DOHH2 (cell line): ENCODE data around the gene BEND3.
"Not testable (repeated sequence)": the region's sequence is repeated elsewhere in the genome, so short reads cannot be mapped to it uniquely, and the experiment has no call there.

Experiments
- H3F3A ChIP-seq: fragments of 200-600 bp; sonication (generic), shearing (Covaris generic); 2 replicates; pipeline ENCODE4 v1.6.0; 2016; ENCODE audit warnings: antibody characterized with exemption, mild to moderate bottlenecking; ENCODE audit not compliant: control insufficient read depth, insufficient read depth
- H3K27ac ChIP-seq: fragments of 200-600 bp; sonication (generic); 2 replicates; pipeline ENCODE4 v1.5.1; 2014; ENCODE audit warnings: low read depth, mild to moderate bottlenecking, low read length, moderate library complexity
- H3K27me3 ChIP-seq: fragments of 200-600 bp; sonication (generic); 2 replicates; pipeline ENCODE4 v1.6.1; 2014; ENCODE audit warnings: mild to moderate bottlenecking, low read length, mixed read lengths; ENCODE audit not compliant: control insufficient read depth
- H3K36me3 ChIP-seq: fragments of 200-600 bp; sonication (generic); 2 replicates; pipeline ENCODE4 v1.6.1; 2014; ENCODE audit warnings: mild to moderate bottlenecking, low read length, moderate library complexity, mixed read lengths; ENCODE audit not compliant: control insufficient read depth
- H3K4me1 ChIP-seq: fragments of 200-600 bp; sonication (generic); 2 replicates; pipeline ENCODE4 v1.6.1; 2014; ENCODE audit warnings: mild to moderate bottlenecking, low read length, mixed read lengths; ENCODE audit not compliant: control insufficient read depth
- H3K4me2 ChIP-seq: fragments of 200-600 bp; sonication (generic); 2 replicates; pipeline ENCODE4 v1.6.0; 2014; ENCODE audit warnings: mild to moderate bottlenecking, low read length, moderate library complexity
- H3K4me3 ChIP-seq: fragments of 200-600 bp; sonication (generic); 2 replicates; pipeline ENCODE4 v1.5.1; 2014; ENCODE audit warnings: mild to moderate bottlenecking, low read length, mixed read lengths
- H3K79me2 ChIP-seq: fragments of 200-600 bp; sonication (generic); 2 replicates; pipeline ENCODE4 v1.6.1; 2014; ENCODE audit warnings: mild to moderate bottlenecking, low read length, mixed read lengths; ENCODE audit not compliant: control insufficient read depth
- H3K9me2 ChIP-seq: fragments of 200-600 bp; sonication (generic); replicated peaks from 2 replicates; pipeline ENCODE4 v1.6.1; 2014; ENCODE audit warnings: mild to moderate bottlenecking, low read length, mixed read lengths; ENCODE audit not compliant: control insufficient read depth
- H3K9me3 ChIP-seq: fragments of 200-600 bp; sonication (generic); 2 replicates; pipeline ENCODE4 v1.6.1; 2014; ENCODE audit warnings: antibody characterized with exemption, low read length, mixed read lengths; ENCODE audit not compliant: control insufficient read depth, insufficient read depth
- H4K20me1 ChIP-seq: fragments of 200-600 bp; sonication (generic); 2 replicates; pipeline ENCODE4 v1.6.0; 2014; ENCODE audit warnings: low read depth, mild to moderate bottlenecking, antibody characterized with exemption, low read length, moderate library complexity; ENCODE audit not compliant: control insufficient read depth, insufficient read depth
- CTCF ChIP-seq: fragments of 200-600 bp; sonication (generic); IDR thresholded peaks from one replicate; pipeline ENCODE4 v1.5.1; 2014; ENCODE audit warnings: antibody characterized with exemption, mild to moderate bottlenecking, low read depth, low read length; ENCODE audit not compliant: poor library complexity, severe bottlenecking
- EZH2phosphoT487 ChIP-seq: fragments of 200-600 bp; sonication (generic); IDR thresholded peaks from 2 replicates; pipeline ENCODE4 v1.6.1; 2017; ENCODE audit warnings: borderline replicate concordance, mild to moderate bottlenecking, antibody characterized with exemption, low read length, moderate library complexity, mixed read lengths

The BEND3 gene

GRCh38 chr6:107120404-107120803, 5.1 kb upstream of the BEND3 start:
- Histone ChIP-seq H3K4me1 (peaks cover 89% of the 10 kb centered on the region), H3K9me3 (no peaks in the 10 kb centered on the region), H3K79me2 (no peaks in the 10 kb centered on the region), H3F3A (peaks cover 40% of the 10 kb centered on the region), H3K9me2 (no peaks in the 10 kb centered on the region), H3K27me3 (no peaks in the 10 kb centered on the region), H3K36me3 (no peaks in the 10 kb centered on the region), H3K27ac (no peak overlapping the region), H4K20me1 (no peaks in the 10 kb centered on the region), H3K4me2 (no peak overlapping the region), H3K4me3 (no peak overlapping the region)
- TF ChIP-seq CTCF = no peak
- no peak for TF ChIP-seq EZH2phosphoT487

GRCh38 chr6:107118976-107119375, 3.7 kb upstream of the BEND3 start:
- peaks cover 36% of the 10 kb centered on the region for H3F3A ChIP-seq
- no peaks in the 10 kb centered on the region for H3K36me3 ChIP-seq
- TF ChIP-seq EZH2phosphoT487 (no peak), CTCF (peak; percentile 5)
- H3K4me1 ChIP-seq = peaks cover 76% of the 10 kb centered on the region
- no peaks in the 10 kb centered on the region for H3K27me3 ChIP-seq
- no peaks in the 10 kb centered on the region for H3K9me2 ChIP-seq
- peak overlapping the region; percentile 88 for H3K4me2 ChIP-seq
- H4K20me1 ChIP-seq = no peaks in the 10 kb centered on the region
- H3K79me2 ChIP-seq = peaks cover under 1% of the 10 kb centered on the region
- peak overlapping the region; percentile 29 for H3K4me3 ChIP-seq
- H3K9me3 ChIP-seq = no peaks in the 10 kb centered on the region
- peak overlapping the region; percentile 89 for H3K27ac ChIP-seq

- H4K20me1 ChIP-seq, H3K27me3 ChIP-seq, H3K9me2 ChIP-seq, H3K9me3 ChIP-seq, H3K79me2 ChIP-seq, H3K36me3 ChIP-seq: not testable (repeated sequence)
- peak overlapping the region; percentile 29 for H3K4me3 ChIP-seq
- H3K27ac ChIP-seq = peak overlapping the region; percentile 89
- peak; percentile 4 for TF ChIP-seq CTCF
- peaks cover 36% of the 10 kb centered on the region for H3F3A ChIP-seq
- H3K4me1 ChIP-seq = peaks cover 76% of the 10 kb centered on the region
- H3K4me2 ChIP-seq = peak overlapping the region; percentile 88
Measured at GRCh38 chr6:107118540-107118939, 3.2 kb upstream of the BEND3 start.

GRCh38 chr6:107116931-107117330, 1.6 kb upstream of the BEND3 start:
- H3K36me3 ChIP-seq = no peaks in the 10 kb centered on the region
- H3F3A ChIP-seq = peaks cover 36% of the 10 kb centered on the region
- H3K79me2 ChIP-seq = peaks cover 17% of the 10 kb centered on the region
- H4K20me1 ChIP-seq = no peaks in the 10 kb centered on the region
- H3K27me3 ChIP-seq = no peaks in the 10 kb centered on the region
- peak overlapping the region; percentile 88 for H3K4me2 ChIP-seq
- H3K4me1 ChIP-seq = peaks cover 62% of the 10 kb centered on the region
- H3K27ac ChIP-seq = peak overlapping the region; percentile 89
- no peaks in the 10 kb centered on the region for H3K9me2 ChIP-seq
- peak overlapping the region; percentile 87 for H3K4me3 ChIP-seq
- H3K9me3 ChIP-seq = no peaks in the 10 kb centered on the region
- no peak for TF ChIP-seq CTCF
- no peak for TF ChIP-seq EZH2phosphoT487
